Karpas-422 (cell line): Measurements from ENCODE around the gene MRFAP1. TPM values are rescaled to one million over a fixed set of nuclear protein-coding genes. Genes with fewer than 3 reads are reported as not detected.
"Not testable (repeated sequence)": the region's sequence is repeated elsewhere in the genome, so short reads cannot be mapped to it uniquely, and the experiment has no call there.

Source experiments
- DNase-seq: peaks from one replicate; pipeline ENCODE4 v3.0.0-alpha.2; 2015
- H2AFZ ChIP-seq: fragments of 200-600 bp; sonication (generic); 2 replicates; pipeline ENCODE4 v1.6.1; 2014; ENCODE audit warnings: antibody characterized with exemption, low read length, mixed read lengths
- H3K27ac ChIP-seq: fragments of 200-600 bp; sonication (generic); 2 replicates; pipeline ENCODE4 v1.5.1; 2014; ENCODE audit warnings: mild to moderate bottlenecking, low read length, moderate library complexity
- H3K27me3 ChIP-seq: fragments of 200-600 bp; sonication (generic); 2 replicates; pipeline ENCODE4 v1.6.1; 2014; ENCODE audit warnings: low read length, mixed read lengths
- H3K36me3 ChIP-seq: fragments of 200-600 bp; sonication (generic); 2 replicates; pipeline ENCODE4 v1.6.1; 2014; ENCODE audit warnings: low read length, mixed read lengths; ENCODE audit not compliant: insufficient read depth
- H3K4me1 ChIP-seq: fragments of 200-600 bp; sonication (generic); 2 replicates; pipeline ENCODE4 v1.6.1; 2014; ENCODE audit warnings: mild to moderate bottlenecking, low read length, mixed read lengths
- H3K4me2 ChIP-seq: fragments of 200-600 bp; sonication (generic); 2 replicates; pipeline ENCODE4 v1.6.1; 2014; ENCODE audit warnings: low read length, low read depth, mild to moderate bottlenecking; ENCODE audit not compliant: poor library complexity, severe bottlenecking
- H3K4me3 ChIP-seq: fragments of 200-600 bp; sonication (generic); 2 replicates; pipeline ENCODE4 v1.5.1; 2014; ENCODE audit warnings: mild to moderate bottlenecking, antibody characterized with exemption, low read length, mixed read lengths
- H3K79me2 ChIP-seq: fragments of 200-600 bp; sonication (generic); 2 replicates; pipeline ENCODE4 v1.6.1; 2014; ENCODE audit warnings: mild to moderate bottlenecking, low read length, mixed read lengths
- H3K9ac ChIP-seq: fragments of 200-600 bp; sonication (generic); 2 replicates; pipeline ENCODE4 v1.6.0; 2014; ENCODE audit warnings: low read length
- H3K9me2 ChIP-seq: fragments of 200-600 bp; sonication (generic), shearing (Covaris generic); replicated peaks from 2 replicates; pipeline ENCODE4 v1.6.0; 2014; ENCODE audit warnings: mild to moderate bottlenecking, low read length, moderate library complexity; ENCODE audit not compliant: insufficient read depth
- H3K9me3 ChIP-seq: fragments of 300-700, 200-600 bp; sonication (generic); 2 replicates; pipeline ENCODE4 v1.6.1; 2014; ENCODE audit warnings: low read length, mixed read lengths
- H4K20me1 ChIP-seq: fragments of 200-600 bp; sonication (generic); 2 replicates; pipeline ENCODE4 v1.6.1; 2014; ENCODE audit warnings: mild to moderate bottlenecking, antibody characterized with exemption, low read length, low read depth; ENCODE audit not compliant: insufficient read depth
- total RNA-seq: library from RNA; depleted of rRNA; stranded (reverse); fragments of >200 nt; shearing (Covaris generic); gene quantifications from 2 replicates; pipeline ENCODE4 v1.2.3, GENCODE V29; 2014; ENCODE audit warnings: low replicate concordance

Gene MRFAP1
- total RNA-seq, 1 experiment from 2014 or later, result 28.8 TPM

DNA sequence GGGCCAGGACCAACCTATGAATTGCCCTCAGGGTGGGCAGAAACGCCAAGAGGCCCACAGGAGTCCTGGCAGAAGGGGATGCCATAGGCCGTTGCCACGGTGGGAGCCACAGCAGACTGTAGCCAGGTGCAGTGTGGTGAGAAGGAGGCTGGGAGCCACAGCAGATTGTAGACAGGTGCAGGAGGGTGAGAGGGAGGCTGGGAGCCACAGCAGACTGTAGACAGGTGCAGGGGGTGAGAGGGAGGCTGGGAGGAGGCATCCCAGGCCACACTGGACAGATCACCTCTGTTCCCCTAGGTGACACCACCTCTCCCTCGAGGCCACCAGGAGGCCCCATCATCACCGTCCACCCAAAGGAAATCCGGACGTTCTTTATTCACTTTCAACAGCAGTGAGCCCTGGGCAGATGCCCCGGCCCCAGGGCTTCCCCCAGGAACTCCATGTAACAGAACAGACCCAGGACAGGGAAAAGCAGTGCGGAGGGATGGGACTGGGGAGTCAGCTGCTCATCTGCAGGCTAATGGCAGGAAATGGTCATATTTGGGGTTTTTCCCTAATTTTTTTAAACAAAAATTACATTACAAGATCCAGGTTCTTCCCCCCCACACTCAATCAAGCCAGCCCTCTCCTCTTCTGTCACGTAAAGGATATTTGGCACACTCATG is 19.5 kb upstream of the MRFAP1 start:
- no peaks in the 10 kb centered on the region; the same call in 1 of the 2 replicates for H3K36me3 ChIP-seq
- H3K9me3 ChIP-seq, result no peaks in the 10 kb centered on the region
- no peak overlapping the region for H3K9ac ChIP-seq
- H2AFZ ChIP-seq, result no peak overlapping the region
- H3K9me2 ChIP-seq, result no peaks in the 10 kb centered on the region
- no peaks in the 10 kb centered on the region for H3K27me3 ChIP-seq
- no peak overlapping the region for H3K4me3 ChIP-seq
- H3K79me2 ChIP-seq, result no peaks in the 10 kb centered on the region
- no peak for DNase-seq
- H3K4me2 ChIP-seq, result no peak overlapping the region
- H4K20me1 ChIP-seq, result no peaks in the 10 kb centered on the region
- no peaks in the 10 kb centered on the region for H3K4me1 ChIP-seq
- no peak overlapping the region for H3K27ac ChIP-seq

DNA sequence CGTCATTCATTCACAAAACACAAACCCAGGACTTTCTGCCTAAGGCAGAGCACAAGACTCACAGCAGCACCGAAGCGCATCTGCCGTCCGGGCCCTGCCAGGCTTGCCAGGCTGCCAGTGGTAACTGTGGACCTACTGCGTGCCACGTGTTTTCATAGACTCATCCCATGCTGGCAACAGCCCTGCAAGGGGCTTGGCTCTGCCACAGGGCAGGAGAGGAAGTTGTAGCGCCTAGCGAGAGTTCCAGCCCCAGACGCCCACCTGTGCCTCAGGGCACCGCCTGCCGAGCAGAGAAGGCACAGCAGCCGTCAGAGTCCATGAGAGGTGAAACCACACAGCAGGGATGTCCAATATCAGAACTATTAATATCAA is 18.9 kb upstream of the MRFAP1 start:
- no peak overlapping the region for H3K27ac ChIP-seq
- H3K9me2 ChIP-seq, result no peaks in the 10 kb centered on the region
- no peaks in the 10 kb centered on the region for H3K4me1 ChIP-seq
- no peaks in the 10 kb centered on the region for H3K27me3 ChIP-seq
- H3K9me3 ChIP-seq, result no peaks in the 10 kb centered on the region
- no peak for DNase-seq
- H2AFZ ChIP-seq, result no peak overlapping the region
- H3K9ac ChIP-seq, result no peak overlapping the region
- no peak overlapping the region for H3K4me2 ChIP-seq
- no peaks in the 10 kb centered on the region for H3K36me3 ChIP-seq
- H3K4me3 ChIP-seq, result no peak overlapping the region
- H4K20me1 ChIP-seq, result no peaks in the 10 kb centered on the region
- no peaks in the 10 kb centered on the region for H3K79me2 ChIP-seq

DNA sequence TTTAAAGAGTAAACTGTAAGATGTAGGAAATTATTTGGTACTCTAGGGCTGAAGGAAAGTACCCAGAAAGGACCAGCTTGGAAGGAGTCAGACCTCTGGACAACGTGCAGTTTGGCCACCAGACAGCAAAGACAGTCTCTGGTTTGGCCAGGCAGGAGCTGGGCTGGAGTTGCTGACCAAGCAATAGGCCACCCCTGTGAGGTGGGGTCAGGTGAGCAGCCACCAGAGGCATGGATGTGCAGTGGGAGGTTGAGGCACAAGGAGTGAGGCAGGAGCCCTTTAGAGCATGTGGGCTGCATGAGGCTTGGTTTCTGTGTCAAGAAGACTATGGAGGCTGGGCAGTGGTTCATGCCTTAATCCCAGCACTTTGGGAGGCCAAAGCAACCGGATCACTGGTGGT is 17.7 kb upstream of the MRFAP1 start:
- H3K27me3 ChIP-seq, result no peaks in the 10 kb centered on the region
- no peak overlapping the region for H3K9ac ChIP-seq
- no peak overlapping the region for H3K27ac ChIP-seq
- no peak for DNase-seq
- H4K20me1 ChIP-seq, result no peaks in the 10 kb centered on the region
- H3K36me3 ChIP-seq, result no peaks in the 10 kb centered on the region
- H3K9me3 ChIP-seq, result no peaks in the 10 kb centered on the region
- H3K79me2 ChIP-seq, result no peaks in the 10 kb centered on the region
- no peaks in the 10 kb centered on the region for H3K9me2 ChIP-seq
- no peak overlapping the region for H2AFZ ChIP-seq
- no peaks in the 10 kb centered on the region for H3K4me1 ChIP-seq
- no peak overlapping the region for H3K4me2 ChIP-seq
- H3K4me3 ChIP-seq, result no peak overlapping the region

DNA sequence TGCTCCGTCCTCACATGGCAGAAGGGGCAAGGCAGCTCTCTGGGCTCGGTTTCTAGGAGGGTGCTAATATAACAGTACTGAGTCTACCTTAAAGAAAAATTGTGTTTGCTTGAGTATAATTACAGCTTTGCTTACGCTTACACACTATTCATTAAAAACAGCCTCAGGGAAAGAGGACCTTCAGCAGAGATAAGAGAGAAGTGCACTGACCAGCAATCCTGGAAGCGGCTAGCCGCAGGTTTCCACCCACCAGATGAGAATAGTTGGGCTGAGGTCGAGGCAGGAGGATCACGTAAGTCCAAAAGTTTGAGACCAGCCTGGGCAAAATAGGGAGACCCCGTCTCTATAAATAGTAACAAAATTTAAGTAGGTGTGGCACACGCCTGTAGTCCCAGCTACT is 15.2 kb upstream of the MRFAP1 start:
- Histone ChIP-seq H3K9ac (no peak overlapping the region), H3K4me1 (no peaks in the 10 kb centered on the region), H3K4me3 (no peak overlapping the region), H3K9me2 (no peaks in the 10 kb centered on the region), H3K27ac (no peak overlapping the region), H3K36me3 (no peaks in the 10 kb centered on the region), H3K27me3 (no peaks in the 10 kb centered on the region), H3K9me3 (no peaks in the 10 kb centered on the region), H3K79me2 (no peaks in the 10 kb centered on the region), H2AFZ (no peak overlapping the region), H3K4me2 (no peak overlapping the region), H4K20me1 (no peaks in the 10 kb centered on the region)
- DNase-seq, result no peak

GRCh38 chr4:6626066-6626465 is 14.4 kb upstream of the MRFAP1 start:
- Histone ChIP-seq H3K36me3 (no peaks in the 10 kb centered on the region), H3K79me2 (no peaks in the 10 kb centered on the region), H3K9me2 (no peaks in the 10 kb centered on the region), H2AFZ (no peak overlapping the region), H3K4me1 (no peaks in the 10 kb centered on the region), H3K4me2 (no peak overlapping the region), H3K9ac (no peak overlapping the region), H3K4me3 (no peak overlapping the region), H3K9me3 (no peaks in the 10 kb centered on the region), H4K20me1 (no peaks in the 10 kb centered on the region), H3K27ac (no peak overlapping the region), H3K27me3 (no peaks in the 10 kb centered on the region)
- DNase-seq, result no peak

DNA sequence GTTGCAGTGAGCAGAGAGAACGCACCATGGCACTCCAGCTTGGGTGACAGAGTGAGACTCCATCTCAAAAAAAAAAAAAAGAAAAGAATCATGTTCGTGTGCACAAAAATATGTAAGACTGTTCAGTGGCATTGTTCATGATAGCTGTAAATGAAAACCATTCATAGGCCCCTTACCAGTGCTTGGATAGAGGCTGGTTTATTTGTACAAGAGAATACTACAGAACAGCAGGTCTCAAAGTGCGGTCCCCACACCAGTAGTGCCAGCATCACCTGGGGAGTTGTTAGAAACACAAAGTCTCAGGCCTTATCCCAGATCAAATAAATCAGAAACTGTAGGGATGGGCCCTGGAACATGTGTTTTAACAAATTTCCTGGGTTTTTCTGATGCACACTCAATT is 12.7 kb upstream of the MRFAP1 start:
- Histone ChIP-seq H3K79me2 (no peaks in the 10 kb centered on the region), H3K36me3 (no peaks in the 10 kb centered on the region), H3K9me2 (no peaks in the 10 kb centered on the region), H3K9ac (no peak overlapping the region), H2AFZ (no peak overlapping the region), H3K4me3 (no peak overlapping the region), H3K27ac (no peak overlapping the region), H3K9me3 (no peaks in the 10 kb centered on the region), H3K27me3 (no peaks in the 10 kb centered on the region), H4K20me1 (no peaks in the 10 kb centered on the region), H3K4me1 (peaks cover under 1% of the 10 kb centered on the region; the same call in 1 of the 2 replicates), H3K4me2 (no peak overlapping the region)
- DNase-seq, result no peak

DNA sequence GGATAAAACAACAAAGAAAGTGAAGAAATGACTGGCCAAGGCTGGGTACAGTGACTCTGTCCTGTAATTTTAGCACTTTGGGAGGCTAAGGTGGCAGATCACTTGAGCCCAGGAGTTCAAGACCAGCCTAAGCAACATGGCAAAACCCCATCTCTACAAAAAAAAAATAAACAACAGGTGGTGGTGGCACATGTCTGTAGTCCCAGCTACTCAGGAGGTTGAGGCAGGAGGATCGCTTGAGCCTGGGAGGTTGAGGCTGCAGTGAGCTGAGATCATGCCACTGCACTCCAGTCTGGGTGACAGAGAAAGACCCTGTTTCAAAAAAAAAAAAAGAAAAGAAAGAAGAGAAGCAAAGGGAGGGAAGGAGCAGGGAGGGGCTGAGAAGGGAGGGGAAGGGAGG is 12.0 kb upstream of the MRFAP1 start:
- not testable (repeated sequence) for H2AFZ ChIP-seq, H3K27ac ChIP-seq, H3K36me3 ChIP-seq, H3K79me2 ChIP-seq, H3K9me3 ChIP-seq, H4K20me1 ChIP-seq, H3K4me2 ChIP-seq, H3K9ac ChIP-seq, DNase-seq, H3K4me1 ChIP-seq, H3K27me3 ChIP-seq, H3K4me3 ChIP-seq, H3K9me2 ChIP-seq

GRCh38 chr4:6632125-6632524 is 8.4 kb upstream of the MRFAP1 start:
- DNase-seq, result no peak
- Histone ChIP-seq H3K27ac (no peak overlapping the region), H3K9ac (no peak overlapping the region), H3K36me3 (no peaks in the 10 kb centered on the region), H3K27me3 (no peaks in the 10 kb centered on the region), H4K20me1 (no peaks in the 10 kb centered on the region), H3K4me3 (no peak overlapping the region), H3K9me3 (no peaks in the 10 kb centered on the region), H3K79me2 (no peaks in the 10 kb centered on the region), H3K9me2 (no peaks in the 10 kb centered on the region), H3K4me2 (no peak overlapping the region), H3K4me1 (peaks cover 12% of the 10 kb centered on the region), H2AFZ (no peak overlapping the region)
